Panc1 (cell line): ENCODE results near the gene ST8SIA5. TPM values are rescaled to one million over a fixed set of nuclear protein-coding genes. Genes with fewer than 3 reads are reported as not detected.

Experiments
- ATAC-seq: fragments of 200-7000 bp; cut with Tn5 transposase; 2 replicates; pipeline ENCODE4 v1.9.1; 2020; ENCODE audit warnings: mild to moderate bottlenecking, moderate library complexity
- BruUV-seq: library from RNA; stranded (reverse); fragments of 400-500 nt; replicated peaks from 2 replicates; lab custom pipeline; 2021; lab: Mats Ljungman, UMichigan
- CTCF ChIA-PET: fragments of 300-600 bp; sonication (Branson Sonifier 250); formaldehyde crosslinking; loops from one replicate; lab custom pipeline; 2022; ENCODE audit warnings: antibody characterized with exemption; lab: Charles Lee
- POLR2A ChIA-PET: fragments of 300-600 bp; sonication (Branson Sonifier 250); formaldehyde crosslinking; loops from one replicate; lab custom pipeline; 2022; ENCODE audit warnings: antibody characterized with exemption; lab: Charles Lee
- DNase-seq: peaks from one replicate; pipeline ENCODE4 v3.0.0-alpha.2; 2010; ENCODE audit warnings: low read depth, low spot score
- H3K27ac ChIP-seq: 2 replicates; pipeline ENCODE4 v1.5.1; 2011; ENCODE audit warnings: mild to moderate bottlenecking, low read length, inconsistent platforms
- H3K27me3 ChIP-seq: fragments of 200-500 bp; sonication (Bioruptor generic); 2 replicates; pipeline ENCODE4 v1.6.0; 2014; ENCODE audit warnings: low read length, inconsistent platforms; ENCODE audit not compliant: control insufficient read depth, insufficient read depth
- H3K36me3 ChIP-seq: fragments of 200-500 bp; sonication (Bioruptor generic); 2 replicates; pipeline ENCODE4 v1.5.1; 2014; ENCODE audit warnings: inconsistent platforms, mild to moderate bottlenecking, low read length, moderate library complexity; ENCODE audit not compliant: control insufficient read depth, insufficient read depth
- H3K4me1 ChIP-seq: 2 replicates; pipeline ENCODE4 v1.5.1; 2011; ENCODE audit warnings: inconsistent platforms, mild to moderate bottlenecking, low read length, moderate library complexity; ENCODE audit not compliant: control insufficient read depth, insufficient read depth
- H3K4me3 ChIP-seq, 2 experiments: 2 replicates each; pipeline ENCODE4 v1.5.1; 2011 to 2012; ENCODE audit warnings: low read depth in 2 of 2, low read length in 2 of 2, mild to moderate bottlenecking in 2 of 2, inconsistent platforms in 1 of 2, moderate library complexity in 1 of 2
- H3K9me3 ChIP-seq: fragments of 200-500 bp; sonication (Bioruptor generic); 2 replicates; pipeline ENCODE4 v1.5.1; 2014; ENCODE audit warnings: low read depth, mild to moderate bottlenecking, inconsistent platforms, low read length, moderate library complexity; ENCODE audit not compliant: control insufficient read depth, insufficient read depth
- CTCF ChIP-seq: fragments of 450-650 bp; IDR thresholded peaks from 2 replicates; pipeline ENCODE4 v1.5.1; 2017; ENCODE audit warnings: mild to moderate bottlenecking
- POLR2AphosphoS5 ChIP-seq: IDR thresholded peaks from 2 replicates; pipeline ENCODE4 v1.6.1; 2012; ENCODE audit warnings: mild to moderate bottlenecking, low read depth, low read length, moderate library complexity
- REST ChIP-seq, 2 experiments: IDR thresholded peaks; 2 replicates each; pipeline ENCODE4 v1.6.1; 2011 to 2012; ENCODE audit warnings: low read depth in 2 of 2, control low read depth in 1 of 2, low read length in 1 of 2, mild to moderate bottlenecking in 1 of 2, moderate library complexity in 1 of 2; ENCODE audit not compliant: insufficient read depth in 1 of 2
- SIN3A ChIP-seq: IDR thresholded peaks from 2 replicates; pipeline ENCODE4 v1.6.1; 2012; ENCODE audit warnings: low read depth, mild to moderate bottlenecking, low read length, moderate library complexity, borderline replicate concordance; ENCODE audit not compliant: insufficient read depth
- TCF7L2 ChIP-seq: IDR thresholded peaks from 2 replicates; pipeline ENCODE4 v1.6.1; 2011; ENCODE audit warnings: mild to moderate bottlenecking, low read depth, low read length, inconsistent platforms
- in situ Hi-C: cut with HindIII; loops from 2 replicates; pipeline ENCODE4 v1.10.0; 2016; ENCODE audit warnings: low sequenced_read_pairs, low pct_unique_long_range_greater_than_20kb
- intact Hi-C: fragments of 100-400 bp; cut with micrococcal nuclease; formaldehyde crosslinking; loops from one replicate; pipeline ENCODE4 v1.10.0; 2022; ENCODE audit not compliant: unreplicated experiment
- total RNA-seq: library from RNA; stranded (reverse); gene quantifications from one replicate; pipeline ENCODE4 v1.2.1, GENCODE V29; 2021; ENCODE audit not compliant: unreplicated experiment

ST8SIA5 gene
- total RNA-seq, 1 experiment from 2014 or later: 0.15 TPM

- POLR2A ChIA-PET: no interaction called here
- Histone ChIP-seq H3K36me3 (no peaks in the 10 kb centered on the region), H3K4me3 (no peak overlapping the region), H3K4me1 (no peaks in the 10 kb centered on the region), H3K27me3 (no peaks in the 10 kb centered on the region), H3K27ac (no peak overlapping the region), H3K9me3 (no peaks in the 10 kb centered on the region)
- no peak for ATAC-seq
- TF ChIP-seq POLR2AphosphoS5 (no peak), TCF7L2 (no peak), SIN3A (no peak), CTCF (no peak), REST (IDR thresholded peaks at IDR 0.05; ENCODE audit: insufficient read depth in 1 of 2, low read depth in 2 of 2, low read length in 1 of 2) (no peak)
- in situ Hi-C loops (no loop called here), intact Hi-C loops (no loop called here)
- CTCF ChIA-PET: no interaction called here
- no peak for DNase-seq
- no TSS peak for BruUV-seq
Observed at GRCh38 chr18:46646468-46646867, 110.4 kb downstream of the ST8SIA5 start.

GRCh38 chr18:46642561-46642960, 114.3 kb downstream of the ST8SIA5 start:
- in situ Hi-C loops: no loop called here
- TF ChIP-seq CTCF (no peak), SIN3A (no peak), POLR2AphosphoS5 (no peak), REST (IDR thresholded peaks at IDR 0.05; ENCODE audit: insufficient read depth in 1 of 2, low read depth in 2 of 2, low read length in 1 of 2) (no peak), TCF7L2 (no peak)
- no peaks in the 10 kb centered on the region for H3K27me3 ChIP-seq

More at GRCh38 chr18:46642561-46642960, 114.3 kb downstream of the ST8SIA5 start:
- no peaks in the 10 kb centered on the region for H3K36me3 ChIP-seq
- no peak overlapping the region for H3K27ac ChIP-seq
- intact Hi-C loops: no loop called here
- no peaks in the 10 kb centered on the region for H3K9me3 ChIP-seq
- BruUV-seq: no TSS peak
- DNase-seq: no peak
- H3K4me3 ChIP-seq: no peak overlapping the region
- H3K4me1 ChIP-seq: no peaks in the 10 kb centered on the region
- ChIA-PET CTCF (no interaction called here), POLR2A (no interaction called here)
- no peak for ATAC-seq
